ENCODE results near the gene VTI1A.

DNA sequence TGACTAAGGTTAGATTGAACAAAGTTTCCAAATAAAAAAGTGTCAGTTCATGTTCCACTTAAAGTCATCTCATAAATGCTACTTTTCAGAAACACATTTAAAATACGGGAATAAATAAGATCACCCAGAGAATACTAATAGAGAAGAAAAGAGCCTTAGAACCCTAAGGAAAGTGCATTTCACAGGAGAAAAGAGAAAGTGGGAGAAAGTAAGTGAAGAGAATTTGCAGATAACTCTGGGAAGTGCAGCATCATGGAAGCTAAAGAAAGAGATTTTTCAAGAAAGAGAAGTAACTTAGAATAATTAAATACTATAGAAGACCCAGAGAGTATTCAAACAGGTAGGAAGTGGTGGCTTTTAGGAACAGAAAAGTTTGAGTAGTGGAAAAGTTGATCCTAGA lies 132.6 kb downstream of the VTI1A start:
- TF ChIP-seq POLR2A (IDR thresholded peaks at IDR 0.05; ENCODE audit: low read depth, low read length) (no peak), RAD21 (IDR thresholded peaks at IDR 0.05; ENCODE audit: low read length) (no peak), NFE2L2 (IDR thresholded peaks at IDR 0.05; ENCODE audit: low read depth, low read length) (no peak), CHD1 (IDR thresholded peaks at IDR 0.05; ENCODE audit: low read depth, low read length) (no peak), RFX5 (IDR thresholded peaks at IDR 0.05; ENCODE audit: low read depth, low read length) (no peak), CEBPB (IDR thresholded peaks at IDR 0.05; ENCODE audit: low read depth, low read length) (no peak), SMC3 (IDR thresholded peaks at IDR 0.05; ENCODE audit: low read depth, low read length) (no peak), MXI1 (IDR thresholded peaks at IDR 0.05; ENCODE audit: borderline replicate concordance, low read depth, low read length) (no peak), MAZ (IDR thresholded peaks at IDR 0.05; ENCODE audit: borderline replicate concordance, low read depth, low read length) (no peak)
- TF ChIP-seq, protein P1, sequence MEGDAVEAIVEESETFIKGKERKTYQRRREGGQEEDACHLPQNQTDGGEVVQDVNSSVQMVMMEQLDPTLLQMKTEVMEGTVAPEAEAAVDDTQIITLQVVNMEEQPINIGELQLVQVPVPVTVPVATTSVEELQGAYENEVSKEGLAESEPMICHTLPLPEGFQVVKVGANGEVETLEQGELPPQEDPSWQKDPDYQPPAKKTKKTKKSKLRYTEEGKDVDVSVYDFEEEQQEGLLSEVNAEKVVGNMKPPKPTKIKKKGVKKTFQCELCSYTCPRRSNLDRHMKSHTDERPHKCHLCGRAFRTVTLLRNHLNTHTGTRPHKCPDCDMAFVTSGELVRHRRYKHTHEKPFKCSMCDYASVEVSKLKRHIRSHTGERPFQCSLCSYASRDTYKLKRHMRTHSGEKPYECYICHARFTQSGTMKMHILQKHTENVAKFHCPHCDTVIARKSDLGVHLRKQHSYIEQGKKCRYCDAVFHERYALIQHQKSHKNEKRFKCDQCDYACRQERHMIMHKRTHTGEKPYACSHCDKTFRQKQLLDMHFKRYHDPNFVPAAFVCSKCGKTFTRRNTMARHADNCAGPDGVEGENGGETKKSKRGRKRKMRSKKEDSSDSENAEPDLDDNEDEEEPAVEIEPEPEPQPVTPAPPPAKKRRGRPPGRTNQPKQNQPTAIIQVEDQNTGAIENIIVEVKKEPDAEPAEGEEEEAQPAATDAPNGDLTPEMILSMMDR (conservative IDR thresholded peaks at IDR 0.05; ENCODE audit: low read depth, low read length), result no peak
- TF ChIP-seq, protein P2, sequence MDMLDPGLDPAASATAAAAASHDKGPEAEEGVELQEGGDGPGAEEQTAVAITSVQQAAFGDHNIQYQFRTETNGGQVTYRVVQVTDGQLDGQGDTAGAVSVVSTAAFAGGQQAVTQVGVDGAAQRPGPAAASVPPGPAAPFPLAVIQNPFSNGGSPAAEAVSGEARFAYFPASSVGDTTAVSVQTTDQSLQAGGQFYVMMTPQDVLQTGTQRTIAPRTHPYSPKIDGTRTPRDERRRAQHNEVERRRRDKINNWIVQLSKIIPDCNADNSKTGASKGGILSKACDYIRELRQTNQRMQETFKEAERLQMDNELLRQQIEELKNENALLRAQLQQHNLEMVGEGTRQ (IDR thresholded peaks at IDR 0.05; ENCODE audit: low read depth, low read length), result no peak
- TF ChIP-seq, protein P3, sequence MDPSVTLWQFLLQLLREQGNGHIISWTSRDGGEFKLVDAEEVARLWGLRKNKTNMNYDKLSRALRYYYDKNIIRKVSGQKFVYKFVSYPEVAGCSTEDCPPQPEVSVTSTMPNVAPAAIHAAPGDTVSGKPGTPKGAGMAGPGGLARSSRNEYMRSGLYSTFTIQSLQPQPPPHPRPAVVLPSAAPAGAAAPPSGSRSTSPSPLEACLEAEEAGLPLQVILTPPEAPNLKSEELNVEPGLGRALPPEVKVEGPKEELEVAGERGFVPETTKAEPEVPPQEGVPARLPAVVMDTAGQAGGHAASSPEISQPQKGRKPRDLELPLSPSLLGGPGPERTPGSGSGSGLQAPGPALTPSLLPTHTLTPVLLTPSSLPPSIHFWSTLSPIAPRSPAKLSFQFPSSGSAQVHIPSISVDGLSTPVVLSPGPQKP (IDR thresholded peaks at IDR 0.05; ENCODE audit: borderline replicate concordance, low read depth, low read length), result no peak

Data from IMR-90 (cell line).